ENCODE data around the gene PRELID1. TPM values are rescaled to one million over a fixed set of nuclear protein-coding genes. Genes with fewer than 3 reads are reported as not detected.

PRELID1 gene
- total and polyA plus RNA-seq, 2 donors (not counting 3 experiments of a cell fraction or from before 2014, with no cell fraction given) = 201 to 293 TPM

DNA sequence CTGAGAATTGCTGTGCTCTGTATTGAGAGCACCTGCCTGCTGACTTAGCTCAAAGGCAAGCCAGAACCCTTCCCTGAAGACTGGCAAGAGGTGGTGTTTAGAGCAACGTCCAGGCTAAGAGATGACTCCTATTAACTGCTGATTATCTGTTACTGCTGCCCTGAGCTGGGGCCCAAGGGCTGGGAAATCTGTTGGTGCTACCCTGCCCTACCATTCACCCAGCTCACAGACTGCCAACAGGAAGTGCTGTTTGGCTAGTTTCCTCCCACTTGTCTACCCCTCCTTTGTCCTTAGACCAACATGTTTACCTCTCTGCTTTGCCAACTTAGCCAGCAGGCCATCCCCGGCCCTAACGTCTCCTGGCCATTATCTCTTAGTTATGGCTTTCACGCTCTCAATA lies 7.0 kb upstream of the PRELID1 start:
- intact Hi-C loops (cut with micrococcal nuclease) (no loop called here), dilution Hi-C loops (cut with MboI; ENCODE audit: extremely low pct_ligation_motif_present, low sequenced_read_pairs) (no loop called here)
- DNase-seq (ENCODE audit: low read depth, low spot score) (peak; percentile 56), FAIRE-seq (peak; percentile 79)
- Histone ChIP-seq H3K79me2 (ENCODE audit: control insufficient read depth, insufficient read depth, low read length) (no peaks in the 10 kb centered on the region), H3K9me1 (replicated peaks; ENCODE audit: control insufficient read depth, extremely low read depth, insufficient read depth, low read length) (no peaks in the 10 kb centered on the region), H3K9ac (replicated peaks; ENCODE audit: extremely low read depth, insufficient read depth, low read length) (no peak overlapping the region), H3K27me3 (ENCODE audit: control insufficient read depth in 2 of 2, insufficient read depth in 2 of 2, low read length in 2 of 2) (no peaks in the 10 kb centered on the region), H2AFZ (ENCODE audit: low read depth, low read length) (no peak overlapping the region), H3K4me2 (ENCODE audit: insufficient read depth, low read length) (peak overlapping the region; percentile 19), H3K36me3 (ENCODE audit: control insufficient read depth in 2 of 2, extremely low read depth in 1 of 2, insufficient read depth in 2 of 2, low read length in 2 of 2) (peaks cover 7 to 36% of the 10 kb centered on the region in 2 experiments), H4K20me1 (replicated peaks; ENCODE audit: control insufficient read depth, extremely low read depth, insufficient read depth, low read length) (no peaks in the 10 kb centered on the region), H3K27ac (ENCODE audit: insufficient read depth, low read depth, low read length) (peak overlapping the region; percentile 9), H3K4me3 (replicated peaks in 1 of 3; ENCODE audit: insufficient read depth in 1 of 3, low read depth in 1 of 3, low read length in 3 of 3) (no peak overlapping the region), H3K4me1 (ENCODE audit: control insufficient read depth, extremely low read depth, insufficient read depth, low read length) (peaks cover 30% of the 10 kb centered on the region), H3K9me3 (replicated peaks; ENCODE audit: control insufficient read depth, insufficient read depth, low read length) (no peaks in the 10 kb centered on the region)
- BruUV-seq (replicated peaks) = no TSS peak
- ChIA-PET POLR2A (no interaction called here), CTCF (interaction anchor here (0.7 to 1.7 kb wide), 2 partner anchors 13 to 185 kb away, joined by 3 to 7 read pairs; no protein-coding TSS in a partner anchor)
- TF ChIP-seq EZH2 (IDR thresholded peaks at IDR 0.05; ENCODE audit: borderline replicate concordance, low read depth, low read length, severe bottlenecking) (no peak), POLR2A (IDR thresholded peaks at IDR 0.05; ENCODE audit: low read depth, low read length) (no peak), FOS (IDR thresholded peaks at IDR 0.05; ENCODE audit: borderline replicate concordance, insufficient read depth, low read length) (no peak), MYC (IDR thresholded peaks at IDR 0.05; ENCODE audit: low read depth, low read length) (no peak), GATA2 (IDR thresholded peaks at IDR 0.05; ENCODE audit: insufficient read depth, insufficient read length, low read depth, low read length) (no peak), JUN (IDR thresholded peaks at IDR 0.05; ENCODE audit: borderline replicate concordance, insufficient read depth, insufficient read length, low read depth) (no peak), POLR2AphosphoS5 (IDR thresholded peaks at IDR 0.05; ENCODE audit: insufficient read depth, low read depth, low read length) (no peak)
- TF ChIP-seq, protein P1, sequence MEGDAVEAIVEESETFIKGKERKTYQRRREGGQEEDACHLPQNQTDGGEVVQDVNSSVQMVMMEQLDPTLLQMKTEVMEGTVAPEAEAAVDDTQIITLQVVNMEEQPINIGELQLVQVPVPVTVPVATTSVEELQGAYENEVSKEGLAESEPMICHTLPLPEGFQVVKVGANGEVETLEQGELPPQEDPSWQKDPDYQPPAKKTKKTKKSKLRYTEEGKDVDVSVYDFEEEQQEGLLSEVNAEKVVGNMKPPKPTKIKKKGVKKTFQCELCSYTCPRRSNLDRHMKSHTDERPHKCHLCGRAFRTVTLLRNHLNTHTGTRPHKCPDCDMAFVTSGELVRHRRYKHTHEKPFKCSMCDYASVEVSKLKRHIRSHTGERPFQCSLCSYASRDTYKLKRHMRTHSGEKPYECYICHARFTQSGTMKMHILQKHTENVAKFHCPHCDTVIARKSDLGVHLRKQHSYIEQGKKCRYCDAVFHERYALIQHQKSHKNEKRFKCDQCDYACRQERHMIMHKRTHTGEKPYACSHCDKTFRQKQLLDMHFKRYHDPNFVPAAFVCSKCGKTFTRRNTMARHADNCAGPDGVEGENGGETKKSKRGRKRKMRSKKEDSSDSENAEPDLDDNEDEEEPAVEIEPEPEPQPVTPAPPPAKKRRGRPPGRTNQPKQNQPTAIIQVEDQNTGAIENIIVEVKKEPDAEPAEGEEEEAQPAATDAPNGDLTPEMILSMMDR (IDR thresholded peaks at IDR 0.05; ENCODE audit: extremely low read depth in 1 of 2, insufficient read depth in 1 of 2, low read depth in 1 of 2, low read length in 2 of 2) = no peak
- TF ChIP-seq, protein P2, sequence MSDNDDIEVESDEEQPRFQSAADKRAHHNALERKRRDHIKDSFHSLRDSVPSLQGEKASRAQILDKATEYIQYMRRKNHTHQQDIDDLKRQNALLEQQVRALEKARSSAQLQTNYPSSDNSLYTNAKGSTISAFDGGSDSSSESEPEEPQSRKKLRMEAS (IDR thresholded peaks at IDR 0.05; ENCODE audit: insufficient read depth, insufficient read length) = no peak
